HG02973 (cell line): ENCODE measurements around the gene MAGI1.
"Not testable (repeated sequence)": the region's sequence is repeated elsewhere in the genome, so short reads cannot be mapped to it uniquely, and the experiment has no call there.

Experiments
- ATAC-seq: cut with Tn5 transposase; IDR thresholded peaks from one replicate; pipeline ENCODE4 v1.9.1; 2021; ENCODE audit warnings: moderate library complexity; ENCODE audit not compliant: unreplicated experiment

The MAGI1 gene

GRCh38 chr3:65914740-65915367 lies 123.9 kb downstream of the MAGI1 start:
- ATAC-seq = no peak

DNA sequence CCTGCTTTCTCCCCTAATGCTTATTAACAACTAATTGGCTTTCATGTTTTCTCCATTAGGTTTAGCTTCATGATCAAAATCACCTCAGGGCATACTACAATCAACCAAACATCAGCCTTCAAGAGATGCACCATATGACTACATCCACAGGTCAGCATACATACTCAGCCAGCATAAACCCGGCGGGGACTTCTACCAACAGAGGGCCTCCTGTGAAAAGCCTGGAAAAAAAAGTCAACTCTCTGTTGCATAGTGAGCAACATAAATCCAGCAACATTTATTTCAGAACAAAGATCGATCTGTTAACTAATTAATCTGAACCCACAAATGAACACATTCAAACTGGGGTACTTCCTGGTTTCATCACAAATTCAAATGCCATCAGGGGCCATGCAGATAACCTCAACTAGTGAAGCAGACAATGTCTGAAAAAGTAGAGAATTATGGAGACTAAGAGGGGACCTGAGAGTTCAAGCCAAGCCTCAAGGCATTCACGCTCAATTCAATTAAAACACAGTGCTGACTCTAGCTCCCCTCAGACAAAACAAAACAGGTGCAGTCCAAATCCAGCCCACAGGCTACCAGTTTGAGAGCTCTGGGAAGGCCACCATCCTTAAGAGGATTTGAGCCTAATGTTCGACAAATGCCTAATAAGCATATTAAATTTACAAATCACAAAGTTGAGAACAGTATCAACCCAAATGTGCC lies 124.5 kb downstream of the MAGI1 start:
- ATAC-seq = no peak

DNA sequence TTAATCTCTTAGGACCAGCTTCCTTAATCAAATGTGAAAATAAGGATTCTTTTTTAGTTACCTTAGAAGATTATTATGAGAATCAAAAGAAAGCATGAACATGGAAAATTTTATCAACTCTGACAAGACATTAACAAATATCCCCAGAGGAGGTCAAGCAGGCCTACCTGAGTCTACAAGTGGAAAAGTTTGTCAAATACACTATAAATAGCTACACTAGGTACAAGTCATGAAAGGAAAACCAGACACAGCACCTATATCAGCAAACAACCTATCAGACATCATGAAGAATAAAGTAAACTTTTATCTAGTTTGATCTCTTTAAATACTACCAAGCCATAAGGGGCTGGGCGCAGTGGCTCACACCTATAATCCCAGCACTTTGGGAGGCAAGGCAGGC lies 126.1 kb downstream of the MAGI1 start:
- ATAC-seq = no peak

GRCh38 chr3:65908588-65908987 lies 130.1 kb downstream of the MAGI1 start:
- ATAC-seq = no peak

GRCh38 chr3:65907232-65908130 lies 131.2 kb downstream of the MAGI1 start:
- ATAC-seq = no peak

GRCh38 chr3:65905771-65906170 lies 132.9 kb downstream of the MAGI1 start:
- no peak for ATAC-seq

DNA sequence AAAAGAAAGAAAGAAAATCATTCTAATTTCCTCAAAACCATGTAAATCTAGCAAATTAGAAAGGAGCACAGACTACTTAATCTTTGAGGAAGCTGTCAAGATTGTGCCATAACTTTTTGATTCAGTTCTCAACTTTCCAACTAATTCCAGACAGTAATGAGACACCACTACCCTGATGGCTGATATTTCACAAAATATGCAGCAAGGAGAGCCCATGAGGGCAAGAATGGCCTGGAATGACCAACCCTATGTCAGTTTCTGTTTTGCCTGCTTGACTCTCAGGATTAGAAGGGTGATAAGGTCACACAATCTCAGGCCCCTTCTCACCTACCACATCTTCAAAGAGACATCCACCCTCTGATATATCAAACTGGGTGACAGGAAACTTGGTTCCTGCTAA lies 134.7 kb downstream of the MAGI1 start:
- no peak for ATAC-seq

GRCh38 chr3:65902304-65902793 lies 136.4 kb downstream of the MAGI1 start:
- no peak for ATAC-seq

GRCh38 chr3:65901226-65901625 lies 137.5 kb downstream of the MAGI1 start:
- ATAC-seq = no peak

GRCh38 chr3:65899226-65899625 lies 139.5 kb downstream of the MAGI1 start:
- ATAC-seq = no peak

DNA sequence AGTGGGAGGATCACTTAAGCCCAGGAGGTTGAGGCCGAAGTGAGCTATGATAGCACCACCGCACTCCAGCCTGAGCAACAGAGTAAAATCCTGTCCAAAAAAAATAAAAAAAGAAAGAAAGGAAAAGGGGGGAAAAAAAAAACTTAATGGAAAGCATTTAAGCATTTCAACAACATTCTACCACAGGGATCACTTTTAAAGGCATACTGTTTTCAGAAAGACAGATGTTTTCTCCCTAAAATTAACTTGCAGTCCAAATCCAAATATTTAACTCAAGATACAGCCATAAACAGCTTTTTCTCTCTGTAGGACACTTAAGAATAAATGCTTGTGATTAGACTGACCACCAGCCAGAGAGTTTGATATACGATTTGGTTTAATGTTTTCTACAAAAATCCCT lies 141.0 kb downstream of the MAGI1 start:
- ATAC-seq = no peak

- ATAC-seq = no peak
Observed at GRCh38 chr3:65896321-65896720, 142.4 kb downstream of the MAGI1 start.

DNA sequence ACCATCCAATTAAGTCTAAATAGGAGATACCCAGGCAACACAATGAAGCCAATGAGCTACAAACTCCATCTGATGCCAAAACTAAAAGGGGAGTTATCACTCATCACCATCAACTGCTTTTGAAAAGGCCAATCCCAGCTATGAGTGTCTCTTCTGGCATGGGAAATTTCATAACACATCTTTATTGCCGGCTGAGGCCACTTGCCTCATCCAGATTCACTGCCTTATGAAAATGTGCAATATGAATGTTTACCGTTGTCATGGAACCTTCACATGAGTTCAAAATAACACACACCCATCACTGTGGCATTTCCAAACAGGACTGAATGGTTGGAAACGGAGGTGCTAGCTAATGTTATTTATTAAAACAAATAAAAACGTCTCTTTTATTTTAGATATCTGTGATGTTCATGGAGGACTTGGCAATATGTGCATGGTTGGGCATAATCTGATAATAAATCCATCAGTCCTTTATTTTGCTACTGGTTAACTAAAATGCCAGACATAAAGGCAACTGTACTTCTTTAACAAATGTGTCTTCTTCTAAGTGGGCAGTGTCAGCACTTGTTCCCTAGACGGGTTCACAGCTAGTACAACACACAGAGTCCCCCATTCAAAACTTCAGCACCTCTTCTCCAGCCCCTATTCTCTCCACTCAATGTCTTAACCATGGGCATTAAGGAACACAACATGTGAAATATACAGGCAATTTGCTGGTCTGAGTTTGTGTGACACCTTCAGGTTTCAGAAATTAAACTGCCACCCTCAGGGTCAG lies 143.9 kb downstream of the MAGI1 start:
- ATAC-seq = no peak

DNA sequence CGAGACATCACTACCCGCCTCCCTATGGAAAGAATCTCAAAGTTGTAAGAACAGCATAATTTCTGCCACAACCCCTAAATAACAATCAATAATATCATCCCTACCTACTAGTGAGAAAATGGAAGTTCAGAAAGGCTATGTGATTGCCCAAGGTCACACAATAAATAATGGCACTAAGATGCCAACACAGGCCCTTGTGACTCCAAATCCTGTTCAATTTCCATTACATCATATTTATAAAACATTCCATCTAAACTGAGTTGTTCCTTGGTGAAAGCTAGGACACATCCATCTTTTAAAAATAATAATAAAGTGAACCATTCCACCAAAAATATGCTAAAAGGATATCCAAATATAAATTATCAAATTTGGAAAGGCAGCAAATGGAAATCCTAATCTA lies 144.6 kb downstream of the MAGI1 start:
- ATAC-seq = no peak

- no peak for ATAC-seq
Observed at GRCh38 chr3:65893631-65894030, 145.1 kb downstream of the MAGI1 start.

DNA sequence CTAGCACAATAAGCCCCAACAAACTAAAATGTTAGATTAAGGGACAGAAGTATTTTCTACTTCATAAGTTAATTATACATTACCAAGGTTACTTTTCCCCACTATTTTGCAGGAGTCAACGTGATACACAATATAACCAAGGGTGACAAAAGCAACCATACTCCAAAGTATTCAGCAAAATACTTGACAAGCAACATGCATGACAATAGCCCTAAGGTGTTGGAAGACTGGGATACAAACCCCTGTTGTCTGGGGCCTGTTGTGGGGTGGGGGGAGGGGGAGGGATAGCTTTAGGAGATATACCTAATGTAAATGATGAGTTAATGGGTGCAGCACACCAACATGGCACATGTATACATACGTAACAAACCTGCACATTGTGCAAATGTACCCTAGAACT lies 147.2 kb downstream of the MAGI1 start:
- ATAC-seq = not testable (repeated sequence)

GRCh38 chr3:65890328-65890727 lies 148.4 kb downstream of the MAGI1 start:
- ATAC-seq = no peak

DNA sequence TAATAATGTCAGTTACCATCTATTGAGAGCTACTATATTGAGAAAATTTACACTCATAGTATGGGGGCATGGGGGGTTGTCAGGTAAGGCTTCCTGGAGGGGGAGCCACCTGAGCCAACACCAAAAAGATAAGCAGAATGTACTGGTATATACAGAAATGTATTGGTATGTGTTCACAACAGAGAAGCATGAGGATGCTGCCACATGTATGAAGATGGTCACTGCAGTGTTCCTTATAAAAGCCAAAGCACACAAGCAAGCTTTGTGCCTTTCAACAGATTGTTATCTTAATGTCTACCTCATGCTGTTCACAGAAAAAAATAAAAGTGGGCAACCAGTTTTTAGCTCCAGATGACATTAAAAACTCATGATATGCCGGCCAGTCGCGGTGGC lies 149.0 kb downstream of the MAGI1 start:
- no peak for ATAC-seq

DNA sequence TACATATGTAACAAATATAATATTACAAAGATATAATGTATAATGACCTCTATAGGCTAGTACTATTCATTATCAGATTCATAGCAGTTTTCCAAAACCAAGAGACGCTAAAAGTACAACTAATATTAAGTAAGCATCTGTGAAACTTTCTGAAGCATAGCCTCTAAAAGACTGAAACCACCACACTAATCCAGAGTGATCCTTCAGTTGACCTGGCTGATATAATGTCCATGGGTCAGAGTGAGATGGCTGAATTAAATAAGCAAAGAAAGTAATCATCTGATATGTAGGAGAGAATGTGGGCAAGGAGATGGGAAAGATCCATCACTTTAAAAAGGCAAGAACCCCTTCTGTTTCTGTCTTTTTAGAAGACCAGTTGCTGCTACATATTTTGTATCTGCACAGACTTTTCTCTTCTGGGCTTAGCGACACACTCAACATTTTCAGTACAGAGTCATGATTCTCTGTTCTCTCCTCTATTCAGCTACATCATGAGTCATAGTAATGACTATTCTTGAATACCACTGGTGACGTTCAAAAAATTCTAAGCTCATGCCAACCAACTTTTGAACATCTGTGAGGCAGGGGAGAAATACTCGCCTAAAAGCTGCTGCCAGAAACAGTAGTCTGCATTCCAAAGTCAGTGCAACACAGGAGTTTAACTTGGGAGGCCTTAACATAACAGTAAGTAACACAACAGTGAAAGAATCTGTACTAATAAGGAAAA lies 149.6 kb downstream of the MAGI1 start:
- no peak for ATAC-seq

GRCh38 chr3:65888196-65888595 lies 150.5 kb downstream of the MAGI1 start:
- ATAC-seq = no peak
